MCF 10A (cell line): ENCODE data around the gene STARD13. TPM values are rescaled to one million over a fixed set of nuclear protein-coding genes. Genes with fewer than 3 reads are reported as not detected.
A peak's percentile ranks its signal among the peaks of the same experiment; 100 is the strongest.
"Not testable (repeated sequence)": the region's sequence is repeated elsewhere in the genome, so short reads cannot be mapped to it uniquely, and the experiment has no call there.

ENCODE experiments used
- BruUV-seq: library from RNA; stranded (reverse); fragments of 400-500 nt; replicated peaks from 2 replicates; lab custom pipeline; 2021; lab: Mats Ljungman, UMichigan
- CTCF ChIA-PET: fragments of 300-600 bp; sonication (Branson Sonifier 250); formaldehyde crosslinking; extraction: SDS; loops from one replicate; lab custom pipeline; 2021; ENCODE audit warnings: antibody characterized with exemption, inconsistent platforms; lab: Yijun Ruan, JAX
- POLR2A ChIA-PET: fragments of 300-600, 350-650 bp; sonication (Branson Sonifier 250); formaldehyde crosslinking; extraction: SDS; loops from one replicate; lab custom pipeline; 2020; ENCODE audit warnings: antibody characterized with exemption, inconsistent platforms; lab: Yijun Ruan, JAX
- DNase-seq: peaks from one replicate; pipeline ENCODE4 v3.0.0-alpha.2; 2018; ENCODE audit not compliant: unreplicated experiment
- H3K27ac Mint-ChIP-seq: one replicate; pipeline ENCODE4 v1.8.0; 2022; ENCODE audit warnings: mild to moderate bottlenecking, low read depth, mixed read lengths; ENCODE audit not compliant: unreplicated experiment
- H3K27me3 Mint-ChIP-seq: one replicate; pipeline ENCODE4 v1.8.0; 2022; ENCODE audit warnings: mixed read lengths; ENCODE audit not compliant: insufficient read depth, unreplicated experiment
- H3K36me3 Mint-ChIP-seq: one replicate; pipeline ENCODE4 v1.8.0; 2022; ENCODE audit warnings: mild to moderate bottlenecking, moderate library complexity, mixed read lengths; ENCODE audit not compliant: insufficient read depth, unreplicated experiment
- H3K4me1 Mint-ChIP-seq: one replicate; pipeline ENCODE4 v1.8.0; 2022; ENCODE audit warnings: mixed read lengths; ENCODE audit not compliant: insufficient read depth, unreplicated experiment
- H3K4me3 Mint-ChIP-seq: one replicate; pipeline ENCODE4 v1.8.0; 2022; ENCODE audit warnings: mild to moderate bottlenecking, moderate library complexity, mixed read lengths; ENCODE audit not compliant: unreplicated experiment
- H3K9me3 Mint-ChIP-seq: one replicate; pipeline ENCODE4 v1.8.0; 2022; ENCODE audit warnings: mixed read lengths; ENCODE audit not compliant: unreplicated experiment
- CTCF ChIP-seq: fragments of 200-600 bp; IDR thresholded peaks from one replicate; pipeline ENCODE4 v1.8.0; 2022; ENCODE audit warnings: antibody characterized with exemption, mild to moderate bottlenecking; ENCODE audit not compliant: unreplicated experiment
- intact Hi-C: fragments of 100-400 bp; cut with micrococcal nuclease; formaldehyde crosslinking; loops from 2 replicates; pipeline ENCODE4 v1.14.1; 2022
- total RNA-seq: library from RNA; stranded (reverse); gene quantifications from 2 replicates; pipeline ENCODE4 v1.2.3, GENCODE V29; 2022

STARD13 gene
- total RNA-seq, 1 experiment from 2014 or later = 31.9 TPM

- DNase-seq = no peak
- H3K9me3 Mint-ChIP-seq = no peaks in the 10 kb centered on the region
- H3K27ac Mint-ChIP-seq = peak overlapping the region; percentile 99
- ChIA-PET POLR2A (interaction anchor here (1.3 to 2.8 kb wide), 2 partner anchors 42 to 47 kb away, joined by 3 to 24 read pairs; no protein-coding TSS in a partner anchor), CTCF (interaction anchor here (0.6 to 0.8 kb wide), 2 partner anchors 132 to 476 kb away, joined by 3 to 5 read pairs; no protein-coding TSS in a partner anchor)
- H3K4me1 Mint-ChIP-seq = peaks cover 59% of the 10 kb centered on the region
- TF ChIP-seq CTCF = no peak
- no TSS peak for BruUV-seq
- intact Hi-C loops = no loop called here
- H3K27me3 Mint-ChIP-seq = no peaks in the 10 kb centered on the region
- H3K4me3 Mint-ChIP-seq = no peak overlapping the region
- peaks cover 76% of the 10 kb centered on the region for H3K36me3 Mint-ChIP-seq
Observed at GRCh38 chr13:33167491-33167890, 118.1 kb downstream of the STARD13 start.

DNA sequence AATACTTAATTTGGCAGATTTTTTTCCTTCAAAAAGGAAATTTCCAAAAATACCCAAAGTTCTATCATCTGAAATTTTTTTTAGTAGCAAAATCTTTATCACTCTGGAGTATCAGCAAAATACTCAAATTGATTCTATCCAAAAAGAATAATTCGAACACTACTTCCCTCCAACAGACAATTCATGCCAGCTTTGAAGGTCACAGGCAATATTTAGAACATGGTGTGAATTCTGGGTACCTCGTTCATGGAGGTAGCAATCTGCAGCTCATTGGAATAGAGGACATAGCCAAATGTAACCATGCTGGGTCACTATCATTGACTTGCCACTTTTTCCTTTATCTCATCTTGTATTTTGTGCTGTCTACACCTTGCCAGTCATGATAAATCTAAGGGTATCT, 119.8 kb downstream of the STARD13 start:
- Mint-ChIP-seq H3K36me3 (peaks cover 83% of the 10 kb centered on the region), H3K4me3 (no peak overlapping the region), H3K27me3 (no peaks in the 10 kb centered on the region), H3K27ac (no peak overlapping the region), H3K4me1 (peaks cover 46% of the 10 kb centered on the region), H3K9me3 (peaks cover 7% of the 10 kb centered on the region)
- intact Hi-C loops = no loop called here
- ChIA-PET CTCF (no interaction called here), POLR2A (interaction anchor here (1.3 kb wide), 1 partner anchor 120 kb away, joined by 3 read pairs; the partner anchor contains the start of gene STARD13)
- TF ChIP-seq CTCF = no peak
- BruUV-seq = no TSS peak
- no peak for DNase-seq

GRCh38 chr13:33164331-33164730, 121.2 kb downstream of the STARD13 start:
- POLR2A ChIA-PET = interaction anchor here (0.8 to 0.9 kb wide), 2 partner anchors 8 to 18 kb away, joined by 3 read pairs; no protein-coding TSS in a partner anchor

GRCh38 chr13:33162725-33163124, 122.8 kb downstream of the STARD13 start:
- intact Hi-C loops, H3K27ac Mint-ChIP-seq, H3K9me3 Mint-ChIP-seq, DNase-seq, BruUV-seq, H3K27me3 Mint-ChIP-seq, POLR2A ChIA-PET, H3K4me3 Mint-ChIP-seq: not testable (repeated sequence)
- CTCF ChIA-PET = interaction anchor here (0.6 kb wide), 1 partner anchor 9 kb away, joined by 3 read pairs; no protein-coding TSS in a partner anchor
- Mint-ChIP-seq H3K36me3 (peaks cover 77% of the 10 kb centered on the region), H3K4me1 (peaks cover 24% of the 10 kb centered on the region)

More at GRCh38 chr13:33164331-33164730, 121.2 kb downstream of the STARD13 start:
- intact Hi-C loops = no loop called here
- DNase-seq = no peak
- Mint-ChIP-seq H3K4me3 (no peak overlapping the region), H3K9me3 (peaks cover 7% of the 10 kb centered on the region), H3K27me3 (no peaks in the 10 kb centered on the region), H3K36me3 (peaks cover 69% of the 10 kb centered on the region), H3K27ac (peak overlapping the region; percentile 83), H3K4me1 (peaks cover 35% of the 10 kb centered on the region)
- no peak for TF ChIP-seq CTCF
- TSS peak; percentile 6 for BruUV-seq
- CTCF ChIA-PET = interaction anchor here (0.6 kb wide), 1 partner anchor 544 kb away, joined by 3 read pairs; no protein-coding TSS in a partner anchor
